Endothelial cell of umbilical vein (primary cell): Measurements from ENCODE around the gene HHATL.

Source experiments
- CTCF ChIP-seq, 2 donors: IDR thresholded peaks; 1 replicate in 1 of 2; 2 replicates in 1 of 2; pipeline ENCODE4 v1.5.1; 2011; ENCODE audit warnings: low read length in 2 of 2, mild to moderate bottlenecking in 2 of 2, moderate library complexity in 2 of 2, control low read depth in 1 of 2, inconsistent platforms in 1 of 2, low read depth in 1 of 2; ENCODE audit not compliant: insufficient read depth in 1 of 2; ENCODE audit errors: extremely low read depth in 1 of 2
- EZH2 ChIP-seq: IDR thresholded peaks from 2 replicates; pipeline ENCODE4 v1.6.1; 2012; ENCODE audit warnings: borderline replicate concordance, low read depth, mild to moderate bottlenecking, moderate library complexity, low read length, inconsistent platforms; ENCODE audit not compliant: severe bottlenecking
- FOS ChIP-seq: IDR thresholded peaks from 2 replicates; pipeline ENCODE4 v1.6.1; 2011; ENCODE audit warnings: mild to moderate bottlenecking, low read length, moderate library complexity, borderline replicate concordance; ENCODE audit not compliant: insufficient read depth
- JUN ChIP-seq: IDR thresholded peaks from 2 replicates; pipeline ENCODE4 v1.6.1; 2011; ENCODE audit warnings: borderline replicate concordance, low read depth; ENCODE audit not compliant: insufficient read length, insufficient read depth
- MAX ChIP-seq: IDR thresholded peaks from 2 replicates; pipeline ENCODE4 v1.6.1; 2011; ENCODE audit not compliant: insufficient read depth, insufficient read length
- MYC ChIP-seq: IDR thresholded peaks from one replicate; pipeline ENCODE4 v1.6.1; 2011; ENCODE audit warnings: mild to moderate bottlenecking, low read depth, low read length
- POLR2A ChIP-seq: IDR thresholded peaks from 2 replicates; pipeline ENCODE4 v1.6.1; 2012; ENCODE audit warnings: low read depth, mild to moderate bottlenecking, control low read depth, low read length
- POLR2AphosphoS5 ChIP-seq: IDR thresholded peaks from 2 replicates; pipeline ENCODE4 v1.6.1; 2012; ENCODE audit warnings: low read depth, mild to moderate bottlenecking, control low read depth, low read length, moderate library complexity; ENCODE audit not compliant: insufficient read depth

DNA sequence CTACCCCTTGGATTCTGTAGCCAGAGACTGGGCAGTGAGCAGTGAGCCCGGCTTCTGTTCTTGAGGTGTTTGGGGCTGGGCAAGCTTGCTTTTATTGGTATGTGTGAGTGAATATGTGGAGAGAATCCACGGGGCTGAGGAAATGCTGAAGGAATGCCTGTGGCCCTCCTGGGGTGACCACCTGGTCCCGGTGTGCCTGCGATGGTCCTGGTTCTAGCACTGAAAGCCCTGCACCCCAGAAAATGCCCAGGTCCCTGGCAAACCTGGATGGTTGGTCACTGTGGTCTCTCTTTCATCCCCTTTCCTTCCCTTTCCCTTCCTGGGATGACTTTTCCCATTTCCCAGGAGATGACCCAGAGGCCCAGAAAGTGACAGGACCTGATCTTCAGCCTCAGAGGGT lies 44.9 kb downstream of the HHATL start:
- TF ChIP-seq POLR2A = no peak
- TF ChIP-seq CTCF (IDR thresholded peaks at IDR 0.05; ENCODE audit: extremely low read depth in 1 of 2, insufficient read depth in 1 of 2, low read depth in 1 of 2, low read length in 2 of 2) = no peak
- TF ChIP-seq EZH2 = no peak
- TF ChIP-seq POLR2AphosphoS5 = no peak
- TF ChIP-seq JUN = no peak
- no peak for TF ChIP-seq MYC
- no peak for TF ChIP-seq MAX
- TF ChIP-seq FOS = no peak
